ENCODE measurements around the gene AFTPH.

AFTPH gene, protein sequence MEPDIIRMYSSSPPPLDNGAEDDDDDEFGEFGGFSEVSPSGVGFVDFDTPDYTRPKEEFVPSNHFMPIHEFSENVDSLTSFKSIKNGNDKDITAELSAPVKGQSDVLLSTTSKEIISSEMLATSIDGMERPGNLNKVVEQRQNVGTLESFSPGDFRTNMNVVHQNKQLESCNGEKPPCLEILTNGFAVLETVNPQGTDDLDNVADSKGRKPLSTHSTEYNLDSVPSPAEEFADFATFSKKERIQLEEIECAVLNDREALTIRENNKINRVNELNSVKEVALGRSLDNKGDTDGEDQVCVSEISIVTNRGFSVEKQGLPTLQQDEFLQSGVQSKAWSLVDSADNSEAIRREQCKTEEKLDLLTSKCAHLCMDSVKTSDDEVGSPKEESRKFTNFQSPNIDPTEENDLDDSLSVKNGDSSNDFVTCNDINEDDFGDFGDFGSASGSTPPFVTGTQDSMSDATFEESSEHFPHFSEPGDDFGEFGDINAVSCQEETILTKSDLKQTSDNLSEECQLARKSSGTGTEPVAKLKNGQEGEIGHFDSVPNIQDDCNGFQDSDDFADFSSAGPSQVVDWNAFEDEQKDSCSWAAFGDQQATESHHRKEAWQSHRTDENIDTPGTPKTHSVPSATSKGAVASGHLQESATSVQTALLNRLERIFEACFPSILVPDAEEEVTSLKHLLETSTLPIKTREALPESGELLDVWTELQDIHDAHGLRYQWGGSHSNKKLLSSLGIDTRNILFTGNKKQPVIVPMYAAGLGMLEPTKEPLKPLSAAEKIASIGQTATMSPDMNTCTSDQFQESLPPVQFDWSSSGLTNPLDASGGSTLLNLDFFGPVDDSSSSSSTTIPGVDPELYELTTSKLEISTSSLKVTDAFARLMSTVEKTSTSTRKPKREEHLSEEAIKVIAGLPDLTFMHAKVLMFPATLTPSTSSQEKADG

DNA sequence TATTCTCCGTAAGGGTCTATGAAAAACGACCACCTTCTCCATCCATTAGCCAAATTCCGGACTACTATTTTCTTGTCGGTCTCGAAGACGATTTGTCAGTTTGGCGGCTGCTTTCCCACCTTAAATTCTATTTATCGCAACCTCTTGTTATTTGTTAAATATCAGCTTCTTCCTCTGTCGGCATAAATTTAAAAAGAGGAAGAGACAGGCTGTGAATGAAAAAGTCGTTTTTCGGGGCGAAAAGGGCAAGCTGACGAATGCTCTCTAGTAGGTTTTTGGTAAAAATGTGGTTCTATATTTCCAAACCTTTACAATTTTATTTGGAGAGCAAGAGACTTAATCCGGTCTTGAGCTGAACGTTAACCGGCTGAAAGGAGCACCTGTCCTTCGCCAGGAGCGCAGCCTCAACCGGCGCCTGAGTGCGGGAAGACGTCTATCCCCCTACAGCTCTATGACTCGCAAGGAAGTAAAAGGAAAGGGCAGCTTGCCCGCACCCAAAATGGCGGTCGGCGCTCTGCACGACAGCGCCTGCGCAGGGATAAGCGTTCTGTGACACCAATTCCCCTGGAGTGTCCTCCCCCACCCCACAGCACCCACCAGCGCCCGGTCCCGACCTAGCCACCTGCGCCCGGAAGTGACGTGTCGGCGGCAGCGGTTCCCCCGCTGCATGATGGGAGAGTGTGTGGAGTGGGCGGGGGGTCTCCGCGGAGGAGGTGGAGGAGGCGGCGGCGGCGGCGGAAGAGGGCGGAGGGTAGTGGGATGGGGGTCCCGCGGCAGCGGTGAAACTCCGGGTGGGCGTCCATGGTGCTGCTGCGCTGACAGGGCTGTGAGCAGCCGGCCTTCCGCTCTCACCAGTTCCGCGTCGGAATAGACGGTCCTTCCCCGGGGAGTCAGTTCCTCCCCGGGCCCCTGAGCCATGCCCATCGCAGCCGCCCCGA is at the start of gene AFTPH:
Gene AFTPH (plus strand): TSS at position 663 of the 938 bp plus-strand sequence. CDS start 27,147 bp downstream, outside the sequence.
- peak; percentile 95 for DNase-seq (ENCODE audit: low read depth in 2 of 2)

DNA sequence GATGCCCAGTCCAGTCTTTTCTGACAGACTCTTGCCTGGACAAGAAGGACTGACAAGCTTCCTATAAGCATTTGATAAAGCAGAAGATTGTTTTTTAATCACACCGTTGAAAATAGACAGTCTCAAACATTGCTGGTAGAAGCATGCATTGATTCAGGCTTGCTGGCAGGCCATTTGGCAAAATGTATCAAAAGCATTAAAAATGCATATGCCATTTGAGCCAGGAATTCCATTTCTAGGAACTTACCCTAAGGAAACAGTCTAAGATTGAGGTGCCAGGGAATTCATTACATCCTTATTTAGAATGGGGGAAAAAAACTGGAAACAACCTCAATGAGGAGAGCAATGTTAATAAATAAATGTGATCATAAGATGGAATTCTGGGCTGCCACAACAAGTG is 49.5 kb upstream of the AFTPH start:
- DNase-seq (ENCODE audit: low read depth in 2 of 2) = no peak

DNA sequence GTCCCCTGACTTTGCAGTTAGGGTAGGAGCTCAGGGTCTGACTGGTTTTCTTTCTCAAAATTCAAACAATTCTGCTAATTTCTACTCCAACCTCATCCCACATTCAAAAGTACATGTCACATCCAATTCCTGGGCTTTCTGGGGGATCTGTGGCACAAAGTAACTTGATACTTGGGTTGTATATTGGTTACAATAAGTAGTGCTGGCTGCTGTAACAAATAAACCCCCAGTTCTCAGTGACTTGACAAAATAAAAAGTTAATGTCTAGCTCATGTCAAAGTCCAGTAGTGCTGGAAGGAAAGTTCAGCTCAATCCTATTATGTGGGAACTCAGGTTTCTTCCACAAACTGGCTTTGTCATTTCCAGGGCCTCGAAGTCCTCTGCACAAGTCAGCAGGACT is 47.1 kb upstream of the AFTPH start:
- no peak for DNase-seq (ENCODE audit: low read depth in 2 of 2)

DNA sequence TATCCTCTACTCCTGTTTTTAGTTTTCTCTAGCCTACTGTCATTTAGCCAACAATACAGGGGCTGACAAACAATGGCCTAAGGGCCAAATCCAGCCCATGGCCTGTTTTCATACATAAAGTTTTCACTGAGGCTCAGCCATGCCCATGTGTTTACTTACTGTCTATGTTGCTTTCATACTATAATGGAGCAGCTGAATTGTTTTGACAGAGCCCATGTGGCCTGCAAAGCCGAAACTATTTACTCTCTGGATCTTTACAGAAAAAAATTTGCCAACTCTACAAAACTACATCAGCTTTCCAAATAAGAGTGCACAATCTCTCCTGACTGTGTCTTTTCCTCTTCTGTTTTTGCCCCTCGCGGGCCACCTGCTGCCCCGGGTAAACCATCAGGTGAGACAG is 46.1 kb upstream of the AFTPH start:
- DNase-seq (ENCODE audit: low read depth in 2 of 2) = no peak

DNA sequence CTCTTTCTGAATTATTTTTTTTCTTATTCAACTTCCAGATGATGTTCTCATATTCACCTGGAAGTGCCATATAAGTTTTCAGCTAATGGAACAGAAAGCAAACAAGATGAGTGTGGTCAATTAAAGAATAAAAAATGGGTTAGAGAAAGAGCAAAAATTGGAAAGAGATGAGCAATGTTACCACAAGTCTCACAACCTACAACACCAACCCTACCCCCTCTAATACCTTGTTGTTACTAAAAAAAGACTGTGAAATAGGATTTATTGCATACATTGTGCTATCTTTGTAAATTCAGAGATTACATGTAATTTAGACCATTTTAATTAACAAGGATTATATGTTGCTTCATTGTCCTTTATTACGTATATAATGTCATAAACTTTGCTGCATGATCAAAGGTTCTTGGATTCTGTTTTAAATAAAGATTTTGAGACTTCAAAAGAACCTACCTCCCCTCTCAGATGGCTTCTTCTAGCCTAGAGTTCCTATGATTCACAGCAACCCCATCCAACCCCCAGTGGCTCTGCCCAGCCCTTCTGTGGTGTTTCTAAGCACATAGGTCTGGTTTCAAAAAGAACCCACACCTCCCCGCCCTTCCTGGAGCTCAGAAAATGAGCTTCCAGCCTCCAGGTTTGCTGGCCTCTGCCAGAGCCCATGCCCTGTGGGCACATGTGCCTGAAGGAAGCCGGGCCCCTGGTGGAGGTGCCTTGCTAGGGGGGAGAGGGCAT is 45.5 kb upstream of the AFTPH start:
- no peak for DNase-seq (ENCODE audit: low read depth in 2 of 2)

DNA sequence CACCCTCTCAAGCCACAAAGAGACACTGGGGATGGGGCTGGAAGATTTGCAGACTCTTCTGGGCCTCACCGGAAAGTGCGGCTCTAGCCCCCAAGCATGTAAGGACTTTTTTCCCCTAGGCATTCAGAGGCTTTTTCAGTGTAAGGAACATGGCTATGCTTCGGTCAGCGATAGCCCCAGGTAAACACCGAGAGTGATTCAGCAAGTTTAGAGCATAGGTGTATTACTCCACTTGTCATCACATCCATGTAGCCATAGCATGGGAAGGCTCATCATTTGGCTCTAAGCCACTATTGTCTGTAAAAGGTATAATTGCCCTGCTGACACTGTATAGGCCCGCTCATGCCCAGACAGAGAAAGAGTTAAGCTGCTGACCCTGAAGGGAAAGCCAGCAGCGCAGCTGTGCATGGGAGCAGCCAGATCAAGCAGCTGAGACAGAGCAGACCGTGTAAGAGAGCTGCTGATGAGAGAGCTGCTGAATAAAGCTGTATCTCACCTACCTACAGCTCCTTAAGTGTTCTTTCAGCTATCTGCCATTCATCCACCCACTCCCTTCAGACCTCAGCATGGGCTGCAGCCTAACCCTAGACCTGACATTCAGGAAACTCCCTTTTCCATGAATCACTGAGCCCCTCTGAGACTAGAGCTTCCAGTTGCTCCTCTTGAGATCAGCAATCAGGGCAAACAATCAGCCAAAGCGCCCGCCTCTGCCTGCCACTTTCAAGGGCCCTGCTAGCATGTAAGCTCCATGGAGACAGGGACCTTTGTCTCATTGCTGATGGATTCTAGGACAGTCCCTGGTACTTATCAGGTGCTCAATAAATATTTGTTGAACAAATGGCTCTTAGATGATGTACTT is 44.6 kb upstream of the AFTPH start:
- DNase-seq (ENCODE audit: low read depth in 2 of 2) = no peak

DNA sequence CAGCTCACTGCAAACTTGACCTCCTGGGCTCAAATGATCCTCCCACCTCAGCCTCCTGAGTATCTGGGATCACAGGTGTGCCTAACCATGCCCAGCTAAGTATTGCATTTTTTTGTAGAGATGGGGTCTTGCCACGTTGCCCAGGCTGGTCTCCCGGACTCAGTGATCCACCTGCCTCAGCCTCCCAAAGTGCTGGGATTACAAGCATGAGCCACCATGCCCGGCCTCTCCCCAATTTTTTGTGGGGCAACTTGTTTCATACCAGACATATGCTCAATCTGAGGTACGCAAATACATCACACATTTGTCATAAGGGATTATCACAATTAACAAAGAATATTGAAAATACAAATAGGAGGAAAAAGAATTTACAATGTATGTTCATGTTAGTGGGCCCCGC is 42.5 kb upstream of the AFTPH start:
- no peak for DNase-seq (ENCODE audit: low read depth in 2 of 2)

DNA sequence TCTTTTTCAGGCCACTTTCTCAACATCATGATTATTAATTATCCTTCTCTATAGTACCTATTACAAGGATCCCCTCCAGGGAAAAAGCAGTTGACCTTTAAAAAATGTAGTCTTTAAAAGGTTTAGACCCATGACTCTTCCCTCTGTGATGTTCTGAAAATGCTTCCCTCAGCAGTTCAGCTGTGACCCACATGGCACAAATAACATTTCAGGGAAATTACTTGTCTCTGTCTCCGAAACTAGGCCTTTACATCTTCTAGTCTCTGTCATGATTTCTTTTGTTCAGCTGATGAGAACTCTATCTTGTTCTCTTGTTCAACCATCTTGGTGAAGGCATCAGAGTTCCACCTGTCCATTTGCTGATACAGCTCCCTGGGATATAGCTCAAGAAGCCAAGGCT is 41.9 kb upstream of the AFTPH start:
- no peak for DNase-seq (ENCODE audit: low read depth in 2 of 2)

DNA sequence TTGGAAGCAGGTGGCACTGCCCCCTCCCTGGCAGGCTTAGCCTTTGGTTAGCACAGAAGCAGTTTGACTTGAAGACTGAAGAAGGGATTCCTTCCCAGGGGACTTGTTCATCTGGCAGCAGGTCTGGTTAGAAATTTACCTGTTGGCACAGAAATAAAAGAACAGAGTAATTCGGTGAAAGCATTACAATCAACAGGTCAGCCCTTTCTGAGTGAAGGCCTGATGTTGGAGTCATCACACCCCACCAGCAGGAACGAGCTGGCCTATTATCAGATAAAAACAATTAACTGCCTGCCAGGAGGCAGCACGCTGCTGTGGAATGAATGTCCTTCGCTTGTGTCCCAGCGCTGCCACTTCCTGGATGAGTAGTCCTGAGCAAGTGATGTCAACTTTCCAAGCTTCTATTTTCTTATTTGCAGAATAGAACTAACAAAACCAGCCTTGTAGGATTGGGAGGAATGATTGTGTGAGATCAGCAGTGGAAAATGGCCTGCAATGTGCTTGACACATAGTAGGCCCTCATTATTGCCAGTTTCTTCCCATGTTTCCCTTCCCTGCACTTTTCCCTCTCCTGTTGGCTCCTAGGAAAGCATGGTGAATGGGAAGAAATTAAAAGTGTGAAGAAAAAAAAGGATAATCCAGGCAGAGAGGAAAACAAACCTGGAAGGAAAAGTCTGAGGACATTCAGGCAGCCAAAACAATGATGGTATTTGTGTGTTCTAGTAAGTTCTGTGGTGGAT is 41.2 kb upstream of the AFTPH start:
- DNase-seq (ENCODE audit: low read depth in 2 of 2) = no peak

DNA sequence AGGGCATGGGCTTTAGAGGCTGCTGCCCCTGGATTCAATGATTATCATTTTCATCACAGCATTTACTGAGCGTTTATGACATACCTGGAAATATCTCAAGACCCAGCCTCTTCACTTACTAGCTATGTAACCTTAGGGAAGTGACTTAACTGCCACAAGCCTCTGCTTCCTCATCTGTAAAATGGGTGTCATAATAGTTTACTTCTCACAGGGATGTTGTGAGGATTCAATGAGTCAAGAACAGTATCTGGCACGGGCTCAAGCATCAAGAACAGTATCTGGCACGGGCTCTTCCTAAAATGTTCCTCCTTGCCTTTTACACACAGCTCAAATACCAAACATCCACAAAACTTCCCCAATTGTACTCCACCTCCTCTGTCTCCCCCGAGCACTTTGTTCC is 38.8 kb upstream of the AFTPH start:
- no peak for DNase-seq (ENCODE audit: low read depth in 2 of 2)

DNA sequence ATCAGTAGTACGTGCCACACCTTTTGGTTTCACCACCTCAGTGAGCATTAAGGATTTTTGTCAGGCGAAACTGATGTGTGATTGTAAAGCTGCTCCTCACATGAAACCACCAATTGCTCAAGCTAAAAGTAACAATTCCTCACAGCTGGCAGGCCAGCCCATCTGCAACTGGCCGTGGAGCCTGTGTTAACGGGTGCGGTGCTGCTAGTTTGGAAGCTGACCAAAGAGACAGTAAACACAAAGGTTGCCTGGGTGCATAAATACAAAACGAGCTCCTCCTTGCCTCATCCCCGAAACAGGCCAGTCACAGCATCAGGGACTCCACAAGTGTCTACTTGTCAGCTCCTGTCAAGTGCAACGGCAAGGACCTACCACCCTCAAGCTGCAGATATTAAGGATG is 38.2 kb upstream of the AFTPH start:
- no peak for DNase-seq (ENCODE audit: low read depth in 2 of 2)

DNA sequence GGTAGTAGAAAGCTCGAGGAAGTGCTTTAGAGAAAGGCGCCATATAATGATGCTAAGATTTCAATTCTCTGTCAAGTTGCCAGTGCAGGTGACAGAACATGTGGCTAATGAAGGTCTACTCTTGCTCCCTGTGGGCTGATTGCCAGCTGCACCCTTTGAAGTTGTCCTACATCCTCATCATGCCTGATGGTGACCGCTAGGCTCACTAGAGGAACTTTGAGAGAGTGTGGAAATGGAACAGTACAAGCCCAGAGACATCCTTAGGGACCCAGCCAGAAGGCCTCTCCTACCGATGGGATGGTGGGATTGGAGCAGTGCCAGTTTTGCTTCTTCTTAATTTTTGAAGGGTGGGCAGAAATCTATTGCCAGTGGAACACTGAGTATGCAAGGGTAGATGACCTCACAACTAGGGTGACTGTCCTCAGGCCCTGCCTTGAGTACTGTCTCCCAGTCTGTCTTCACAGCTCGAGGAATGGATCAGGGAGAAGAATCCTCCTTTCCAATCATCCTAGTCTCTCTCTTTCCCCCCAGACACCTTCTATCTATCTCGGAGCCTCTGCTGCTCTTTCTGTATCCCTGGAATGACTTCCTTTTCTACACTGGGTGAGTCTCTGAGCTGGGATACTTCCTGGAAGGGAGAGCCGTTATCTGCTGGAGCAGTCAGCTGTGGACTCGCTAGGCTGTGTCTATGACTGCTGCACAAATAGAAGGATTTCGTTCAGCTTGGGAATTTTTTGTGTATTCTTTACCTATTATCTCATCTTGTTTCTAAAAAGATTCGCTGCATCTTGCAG is 36.7 kb upstream of the AFTPH start:
- DNase-seq (ENCODE audit: low read depth in 2 of 2) = no peak

DNA sequence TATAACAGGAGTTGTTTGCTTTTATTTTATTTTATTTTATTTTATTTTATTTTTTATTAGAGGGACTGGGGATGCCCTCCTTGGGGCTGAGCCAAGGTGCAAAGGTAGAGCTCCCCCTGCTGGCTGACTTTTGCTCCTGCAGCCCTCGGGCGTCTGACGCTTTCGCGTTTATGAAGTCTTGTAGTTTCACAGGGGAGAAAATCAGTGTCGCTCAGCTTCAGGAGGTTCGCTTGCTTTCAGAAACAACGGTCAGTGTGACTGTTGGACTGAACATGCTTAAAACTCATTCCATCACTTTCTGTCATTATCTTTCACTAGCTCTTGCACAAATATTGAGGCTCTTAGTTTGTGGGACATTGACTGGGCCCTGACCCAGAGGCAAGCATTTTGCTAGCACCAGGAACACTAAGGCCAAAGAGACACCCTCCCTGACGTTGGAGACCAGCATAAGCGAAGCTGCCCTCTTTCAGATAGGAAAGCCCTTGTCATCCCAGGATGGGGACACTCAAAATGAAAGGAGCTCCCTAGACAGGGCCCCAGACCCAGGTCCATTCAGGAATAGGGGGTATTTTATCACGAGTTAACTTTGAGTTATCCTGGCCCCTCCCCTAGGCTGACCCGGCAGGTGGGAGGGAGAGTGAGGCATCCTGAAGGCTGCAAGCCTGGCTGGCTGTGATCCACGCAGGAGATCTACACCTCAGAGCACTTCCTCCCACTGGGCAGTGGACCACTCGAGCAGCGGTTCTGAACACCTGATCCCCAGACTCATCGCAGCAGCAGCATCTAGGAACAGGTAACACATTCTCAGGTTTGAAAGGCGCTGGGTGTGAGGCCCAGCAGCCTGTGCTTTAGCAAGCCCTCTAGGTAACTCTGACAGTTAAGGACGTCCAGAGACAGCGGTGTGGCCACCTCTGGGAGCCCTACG is 35.8 kb upstream of the AFTPH start:
- peak in 1 of 2 experiments; percentile 15 for DNase-seq (ENCODE audit: low read depth in 2 of 2)

DNA sequence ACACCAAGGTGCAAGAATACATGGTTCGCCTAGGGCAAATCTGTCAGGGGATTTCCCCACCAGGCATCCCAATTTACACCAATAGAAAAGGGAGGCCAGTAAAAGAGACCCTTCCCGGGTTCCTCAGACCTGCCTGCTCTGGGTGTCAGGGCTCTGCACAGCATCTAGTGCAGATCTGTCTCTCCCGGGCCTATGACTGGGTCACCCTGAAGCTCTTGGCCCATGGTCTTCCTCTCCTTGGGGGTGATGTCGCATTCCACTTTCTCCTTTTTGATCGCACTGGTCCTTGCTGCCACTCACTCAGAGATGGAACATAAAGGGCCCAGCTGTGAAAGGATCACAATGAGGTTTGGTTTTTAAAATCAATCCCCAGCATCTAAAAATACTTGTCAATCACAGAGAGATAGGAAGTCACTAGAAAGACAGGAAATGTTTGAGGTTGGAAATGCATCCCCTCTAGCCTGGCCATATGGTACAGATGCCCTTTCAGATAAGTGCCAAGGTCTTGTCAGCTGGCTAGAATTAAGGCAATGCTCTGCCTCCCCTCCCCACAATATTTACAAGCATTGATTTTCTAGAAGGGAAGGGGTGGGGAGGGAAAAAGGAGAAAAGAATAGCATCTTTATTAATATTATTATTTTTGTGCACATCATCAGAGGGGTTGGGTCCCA is 34.9 kb upstream of the AFTPH start:
- no peak for DNase-seq (ENCODE audit: low read depth in 2 of 2)

DNA sequence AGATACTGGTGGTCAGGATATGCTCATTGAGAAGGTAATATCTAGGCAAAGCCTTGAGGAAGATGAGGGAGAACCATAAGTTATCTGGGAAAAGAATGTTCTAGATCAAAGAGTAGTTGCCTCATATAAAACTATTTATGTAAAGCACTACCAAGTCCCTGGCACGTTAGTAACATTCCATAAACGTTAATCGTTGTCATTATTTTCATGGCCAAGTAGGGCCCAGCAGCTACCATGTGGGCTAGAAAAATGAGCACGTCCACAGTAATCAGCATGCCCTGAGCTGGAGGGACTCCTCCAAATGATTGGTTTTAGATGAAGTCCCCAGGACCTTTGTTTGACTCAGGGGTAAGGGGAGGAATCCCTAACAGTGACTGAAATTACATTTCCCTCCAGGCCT is 32.7 kb upstream of the AFTPH start:
- no peak for DNase-seq (ENCODE audit: low read depth in 2 of 2)

DNA sequence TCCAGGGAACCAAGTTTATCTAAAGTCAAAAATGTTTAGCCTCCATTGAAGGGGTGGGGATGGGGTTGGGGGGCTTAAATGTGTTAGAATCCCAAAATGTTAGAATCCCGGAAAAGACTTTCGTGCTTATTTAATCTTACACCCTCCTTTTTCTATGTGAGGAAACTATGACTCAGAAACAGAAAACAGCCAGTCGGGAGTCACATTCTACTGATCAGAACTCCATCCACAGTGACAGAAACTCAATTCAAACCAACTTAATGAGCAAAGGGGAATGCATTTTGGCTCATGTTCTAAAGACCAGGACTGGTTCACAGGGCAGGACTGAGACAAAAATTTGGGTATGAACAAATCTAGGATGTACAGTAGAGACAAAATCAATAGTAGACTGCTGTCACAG is 31.9 kb upstream of the AFTPH start:
- DNase-seq (ENCODE audit: low read depth in 2 of 2) = no peak

DNA sequence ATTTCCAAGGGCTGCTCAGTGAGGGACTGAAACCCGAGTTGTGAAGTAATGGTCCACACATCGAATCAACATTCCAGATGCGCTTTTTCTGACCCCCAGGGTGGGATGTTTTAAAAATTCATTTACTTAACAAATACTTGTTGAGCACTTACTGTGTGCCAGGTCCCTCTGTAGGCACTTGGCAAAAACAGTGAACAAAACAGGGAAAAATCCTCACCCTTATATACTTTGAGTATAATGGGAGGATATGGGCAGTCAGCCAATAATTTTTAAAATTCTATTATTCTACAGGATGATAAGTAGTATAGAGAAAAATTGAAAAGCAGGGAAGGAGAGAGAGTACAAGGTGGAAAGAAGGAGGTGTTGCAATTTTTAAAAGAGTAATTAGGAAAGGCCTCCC is 31.3 kb upstream of the AFTPH start:
- no peak for DNase-seq (ENCODE audit: low read depth in 2 of 2)
